ENCODE data around the gene CD300A.
A peak's percentile ranks its signal among the peaks of the same experiment; 100 is the strongest.

CD300A gene

DNA sequence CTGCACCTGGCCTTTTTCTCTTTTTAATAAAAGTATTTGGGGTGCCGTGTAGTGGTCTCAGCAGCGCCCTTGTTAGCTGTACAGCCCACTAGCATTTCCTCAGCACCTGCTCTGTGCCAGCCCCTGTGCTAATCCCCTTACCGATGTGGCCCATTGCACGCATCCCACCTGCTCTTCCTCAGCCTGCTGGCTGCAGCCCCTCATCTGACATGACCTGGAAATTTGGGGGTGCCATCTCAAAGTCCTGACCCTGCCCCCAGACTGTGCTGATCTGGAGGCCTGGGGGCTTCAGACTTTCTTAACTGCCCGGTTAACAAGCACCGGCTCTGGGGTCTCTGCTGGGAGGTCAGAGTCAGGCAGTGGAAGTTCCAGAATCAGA lies 24.2 kb upstream of the CD300A start:
- H3K27me3 ChIP-seq (ENCODE audit: control insufficient read depth, insufficient read depth, low read length), result no peaks in the 10 kb centered on the region
- H3K27ac ChIP-seq (ENCODE audit: low read depth, low read length), result no peak overlapping the region
- peaks cover 32% of the 10 kb centered on the region for H3K4me1 ChIP-seq (ENCODE audit: control insufficient read depth, insufficient read depth, low read length)
- H3K4me3 ChIP-seq (ENCODE audit: low read depth, low read length), result no peak overlapping the region
- no peak overlapping the region for H3K9ac ChIP-seq (ENCODE audit: low read length)
- peaks cover 14% of the 10 kb centered on the region; the same call in 1 of the 2 replicates for H3K36me3 ChIP-seq (ENCODE audit: control insufficient read depth, insufficient read depth, low read length)
- H3K9me3 ChIP-seq (ENCODE audit: control insufficient read depth, insufficient read depth, low read depth, low read length), result peaks cover 3% of the 10 kb centered on the region; the same call in 1 of the 2 replicates

DNA sequence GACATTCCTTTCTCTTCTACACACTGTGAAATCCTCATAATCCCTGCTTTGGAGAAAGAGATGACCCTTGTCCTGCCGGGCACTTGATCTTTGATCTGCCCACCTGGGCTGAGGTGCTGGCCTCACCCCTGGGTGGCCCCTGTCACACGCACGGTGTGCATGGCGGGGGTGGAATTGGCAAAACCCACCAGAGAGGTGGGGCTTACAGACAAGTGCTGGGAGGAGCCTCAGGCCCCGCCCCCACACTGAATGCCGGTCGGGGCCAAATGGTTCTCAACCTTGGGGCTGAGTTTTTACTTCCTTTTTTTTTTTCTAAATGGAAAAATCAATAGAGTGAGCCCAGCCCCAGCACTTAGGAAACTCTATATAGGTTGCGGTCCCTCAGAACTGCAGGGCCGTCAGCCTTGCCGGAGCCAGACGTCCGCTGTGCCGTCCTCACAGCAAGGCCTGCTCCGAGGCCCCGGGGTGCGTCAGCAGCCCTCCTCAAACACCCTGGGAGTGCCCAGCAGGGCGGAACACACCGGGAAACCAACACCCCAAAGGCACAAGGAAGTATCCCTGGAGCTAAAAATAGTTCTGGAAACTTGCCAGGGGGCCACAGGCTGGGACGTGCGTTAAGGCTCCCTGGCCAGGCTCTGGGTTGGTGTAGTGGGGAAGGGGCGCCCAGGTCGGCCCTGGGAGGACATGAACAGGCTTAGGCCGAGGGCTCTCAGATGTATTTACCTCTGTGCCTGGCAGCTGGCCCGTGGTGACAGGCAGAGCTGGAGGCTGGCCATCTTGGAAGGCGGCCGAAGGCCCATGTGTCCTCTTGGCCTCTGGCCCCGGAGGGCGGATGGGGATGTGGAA lies 23.5 kb upstream of the CD300A start:
- Histone ChIP-seq H3K4me3 (ENCODE audit: low read depth, low read length) (peak overlapping the region; percentile 20; the same call in 1 of the 2 replicates), H3K9ac (ENCODE audit: low read length) (no peak overlapping the region), H3K9me3 (ENCODE audit: control insufficient read depth, insufficient read depth, low read depth, low read length) (no peaks in the 10 kb centered on the region; the same call in 1 of the 2 replicates), H3K27me3 (ENCODE audit: control insufficient read depth, insufficient read depth, low read length) (no peaks in the 10 kb centered on the region), H3K36me3 (ENCODE audit: control insufficient read depth, insufficient read depth, low read length) (peaks cover 14% of the 10 kb centered on the region; the same call in 1 of the 2 replicates), H3K4me1 (ENCODE audit: control insufficient read depth, insufficient read depth, low read length) (peaks cover 32% of the 10 kb centered on the region), H3K27ac (ENCODE audit: low read depth, low read length) (no peak overlapping the region)

DNA sequence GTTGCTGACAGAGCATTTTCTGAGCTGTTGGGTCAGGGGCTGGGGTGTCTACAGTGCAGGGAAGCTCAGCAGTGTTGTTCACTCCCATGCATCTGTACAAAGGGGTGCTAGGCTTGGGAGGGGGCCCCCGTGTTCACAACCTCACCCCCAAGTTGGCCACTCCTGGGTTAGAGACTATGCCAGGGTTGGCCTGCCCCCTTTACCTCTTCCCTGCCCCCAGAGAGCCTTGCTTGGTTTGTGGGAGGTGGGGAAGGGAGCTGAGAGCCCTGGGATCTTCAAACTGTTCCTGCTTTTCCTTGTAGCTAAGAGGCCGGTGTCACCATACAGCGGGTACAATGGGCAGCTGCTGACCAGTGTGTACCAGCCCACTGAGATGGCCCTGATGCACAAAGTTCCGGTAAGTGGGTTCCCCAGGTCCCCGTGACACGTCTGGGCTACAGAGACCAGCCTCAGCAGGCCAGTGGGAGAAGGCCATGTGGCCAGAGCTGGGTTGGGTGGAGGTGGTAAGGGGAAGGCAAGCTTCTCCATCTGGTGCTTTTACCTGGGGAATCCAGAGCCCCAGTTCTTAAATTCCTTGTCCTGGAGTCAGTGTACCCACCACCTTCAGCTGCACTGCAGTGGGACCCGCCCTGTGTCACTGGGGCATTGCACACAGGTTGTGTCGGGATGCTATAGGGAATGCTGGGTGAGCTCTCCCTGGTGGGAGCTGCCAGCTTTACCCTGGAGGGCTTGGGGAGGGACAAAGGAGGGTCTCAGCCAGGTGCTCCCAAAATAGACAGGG lies 22.7 kb upstream of the CD300A start:
- Histone ChIP-seq H3K9ac (ENCODE audit: low read length) (no peak overlapping the region), H3K4me3 (ENCODE audit: low read depth, low read length) (0 out of 2 replicates have a peak overlapping the region, but pooled peaks have one; percentile 9), H3K4me1 (ENCODE audit: control insufficient read depth, insufficient read depth, low read length) (peaks cover 32% of the 10 kb centered on the region), H3K9me3 (ENCODE audit: control insufficient read depth, insufficient read depth, low read depth, low read length) (no peaks in the 10 kb centered on the region), H3K27me3 (ENCODE audit: control insufficient read depth, insufficient read depth, low read length) (no peaks in the 10 kb centered on the region), H3K36me3 (ENCODE audit: control insufficient read depth, insufficient read depth, low read length) (peaks cover 14% of the 10 kb centered on the region; the same call in 1 of the 2 replicates), H3K27ac (ENCODE audit: low read depth, low read length) (no peak overlapping the region)

DNA sequence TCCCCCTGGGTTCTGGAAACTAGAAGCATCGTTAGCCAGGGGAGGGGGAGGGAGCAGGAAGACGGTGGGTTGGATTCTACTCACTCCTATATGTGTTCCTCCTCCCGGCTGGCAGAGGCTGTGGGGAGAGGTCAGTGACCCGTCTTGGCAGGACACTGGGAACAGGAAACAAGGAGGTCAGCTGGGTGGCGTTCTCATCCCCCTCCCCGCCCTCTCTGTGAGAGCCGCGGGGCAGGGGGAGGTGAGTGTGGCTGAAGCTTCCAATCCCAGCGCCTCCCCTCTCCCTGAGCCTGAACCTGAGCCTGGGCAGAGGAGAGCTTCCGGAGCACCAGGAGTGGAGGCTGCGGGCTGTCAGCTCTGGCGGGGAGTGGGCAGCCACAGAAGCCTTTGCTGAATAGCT lies 22.0 kb upstream of the CD300A start:
- peak overlapping the region; percentile 9; the same call in 1 of the 2 replicates for H3K4me3 ChIP-seq (ENCODE audit: low read depth, low read length)
- peaks cover 32% of the 10 kb centered on the region for H3K4me1 ChIP-seq (ENCODE audit: control insufficient read depth, insufficient read depth, low read length)
- no peaks in the 10 kb centered on the region for H3K9me3 ChIP-seq (ENCODE audit: control insufficient read depth, insufficient read depth, low read depth, low read length)
- no peak overlapping the region for H3K27ac ChIP-seq (ENCODE audit: low read depth, low read length)
- H3K36me3 ChIP-seq (ENCODE audit: control insufficient read depth, insufficient read depth, low read length), result peaks cover 14% of the 10 kb centered on the region; the same call in 1 of the 2 replicates
- no peaks in the 10 kb centered on the region for H3K27me3 ChIP-seq (ENCODE audit: control insufficient read depth, insufficient read depth, low read length)
- H3K9ac ChIP-seq (ENCODE audit: low read length), result no peak overlapping the region

DNA sequence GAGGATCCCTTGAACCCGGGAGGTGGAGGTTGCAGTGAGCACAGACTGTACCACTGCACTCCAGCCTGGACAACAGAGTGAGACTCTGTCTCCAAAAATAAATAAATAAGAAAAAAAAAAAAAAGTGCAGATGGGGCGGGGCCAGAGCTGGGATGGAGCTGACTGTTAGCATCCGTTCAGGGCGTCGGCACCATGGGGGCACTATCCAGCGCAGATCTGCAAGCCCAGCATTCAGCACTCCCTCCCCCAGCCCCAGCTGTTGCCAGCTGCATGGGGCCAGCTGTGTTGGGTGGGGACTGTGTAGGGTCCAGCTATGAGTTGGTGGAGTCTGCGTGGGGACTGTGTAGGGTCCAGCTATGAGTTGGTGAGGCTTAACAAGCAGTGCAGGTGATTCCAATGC lies 21.3 kb upstream of the CD300A start:
- Histone ChIP-seq H3K27ac (ENCODE audit: low read depth, low read length) (no peak overlapping the region), H3K36me3 (ENCODE audit: control insufficient read depth, insufficient read depth, low read length) (peaks cover 9% of the 10 kb centered on the region; the same call in 1 of the 2 replicates), H3K9ac (ENCODE audit: low read length) (no peak overlapping the region), H3K27me3 (ENCODE audit: control insufficient read depth, insufficient read depth, low read length) (no peaks in the 10 kb centered on the region), H3K4me3 (ENCODE audit: low read depth, low read length) (no peak overlapping the region), H3K9me3 (ENCODE audit: control insufficient read depth, insufficient read depth, low read depth, low read length) (no peaks in the 10 kb centered on the region), H3K4me1 (ENCODE audit: control insufficient read depth, insufficient read depth, low read length) (peaks cover 32% of the 10 kb centered on the region)

DNA sequence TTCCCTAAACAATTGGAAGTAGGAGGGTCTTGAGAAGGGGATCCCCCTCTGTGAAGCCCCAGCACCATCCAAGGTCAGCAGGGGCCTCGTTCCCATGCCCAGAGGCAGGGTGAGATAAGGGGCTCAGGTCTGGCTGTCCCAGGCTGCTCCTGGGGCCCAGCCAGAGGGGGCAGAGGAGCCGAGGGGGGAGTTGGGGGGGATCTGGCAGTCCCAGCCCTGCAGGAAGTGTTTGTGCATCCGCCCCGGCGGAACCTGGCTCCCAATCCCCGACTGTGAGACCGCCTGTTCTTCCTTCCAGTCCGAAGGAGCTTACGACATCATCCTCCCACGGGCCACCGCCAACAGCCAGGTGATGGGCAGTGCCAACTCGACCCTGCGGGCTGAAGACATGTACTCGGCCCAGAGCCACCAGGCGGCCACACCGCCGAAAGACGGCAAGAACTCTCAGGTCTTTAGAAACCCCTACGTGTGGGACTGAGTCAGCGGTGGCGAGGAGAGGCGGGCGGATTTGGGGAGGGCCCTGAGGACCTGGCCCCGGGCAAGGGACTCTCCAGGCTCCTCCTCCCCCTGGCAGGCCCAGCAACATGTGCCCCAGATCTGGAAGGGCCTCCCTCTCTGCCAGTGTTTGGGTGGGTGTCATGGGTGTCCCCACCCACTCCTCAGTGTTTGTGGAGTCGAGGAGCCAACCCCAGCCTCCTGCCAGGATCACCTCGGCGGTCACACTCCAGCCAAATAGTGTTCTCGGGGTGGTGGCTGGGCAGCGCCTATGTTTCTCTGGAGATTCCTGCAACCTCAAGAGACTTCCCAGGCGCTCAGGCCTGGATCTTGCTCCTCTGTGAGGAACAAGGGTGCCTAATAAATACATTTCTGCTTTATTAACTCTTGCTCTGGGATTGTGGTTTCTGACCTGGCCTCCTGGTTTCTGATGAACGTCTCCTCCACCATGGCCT lies 19.6 kb upstream of the CD300A start:
- no peaks in the 10 kb centered on the region for H3K9me3 ChIP-seq (ENCODE audit: control insufficient read depth, insufficient read depth, low read depth, low read length)
- peaks cover 34% of the 10 kb centered on the region for H3K4me1 ChIP-seq (ENCODE audit: control insufficient read depth, insufficient read depth, low read length)
- H3K27me3 ChIP-seq (ENCODE audit: control insufficient read depth, insufficient read depth, low read length), result peaks cover 10% of the 10 kb centered on the region
- no peaks in the 10 kb centered on the region; the same call in 1 of the 2 replicates for H3K36me3 ChIP-seq (ENCODE audit: control insufficient read depth, insufficient read depth, low read length)
- no peak overlapping the region for H3K9ac ChIP-seq (ENCODE audit: low read length)
- H3K4me3 ChIP-seq (ENCODE audit: low read depth, low read length), result no peak overlapping the region
- H3K27ac ChIP-seq (ENCODE audit: low read depth, low read length), result no peak overlapping the region

DNA sequence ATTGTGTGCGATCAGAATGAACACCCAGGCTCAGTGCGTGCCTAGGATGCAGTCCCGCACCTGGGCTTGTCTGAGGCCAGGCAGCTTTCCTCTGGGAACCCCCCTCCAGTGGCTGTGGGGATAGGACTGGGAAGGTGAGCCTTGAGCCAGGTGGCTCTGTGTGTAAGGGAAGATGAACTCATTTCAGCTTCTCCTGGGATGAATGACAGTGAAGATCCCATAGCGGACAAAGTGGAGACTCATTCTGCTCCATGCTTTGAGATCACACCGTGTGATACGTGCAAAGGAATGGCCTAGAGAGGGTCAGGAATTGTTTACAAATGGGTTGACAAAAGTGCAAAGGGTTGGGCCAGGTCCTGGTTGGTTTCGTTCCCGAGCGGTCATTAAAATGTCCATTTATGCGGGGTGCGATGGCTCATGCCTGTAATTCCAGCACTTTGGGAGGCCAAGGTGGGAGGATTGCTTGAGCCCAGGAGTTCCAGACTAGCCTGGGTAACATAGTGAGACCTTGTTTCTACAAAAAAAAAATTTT lies 18.7 kb upstream of the CD300A start:
- H3K36me3 ChIP-seq (ENCODE audit: control insufficient read depth, insufficient read depth, low read length), result no peaks in the 10 kb centered on the region; the same call in 1 of the 2 replicates
- no peak overlapping the region for H3K27ac ChIP-seq (ENCODE audit: low read depth, low read length)
- H3K9ac ChIP-seq (ENCODE audit: low read length), result no peak overlapping the region

DNA sequence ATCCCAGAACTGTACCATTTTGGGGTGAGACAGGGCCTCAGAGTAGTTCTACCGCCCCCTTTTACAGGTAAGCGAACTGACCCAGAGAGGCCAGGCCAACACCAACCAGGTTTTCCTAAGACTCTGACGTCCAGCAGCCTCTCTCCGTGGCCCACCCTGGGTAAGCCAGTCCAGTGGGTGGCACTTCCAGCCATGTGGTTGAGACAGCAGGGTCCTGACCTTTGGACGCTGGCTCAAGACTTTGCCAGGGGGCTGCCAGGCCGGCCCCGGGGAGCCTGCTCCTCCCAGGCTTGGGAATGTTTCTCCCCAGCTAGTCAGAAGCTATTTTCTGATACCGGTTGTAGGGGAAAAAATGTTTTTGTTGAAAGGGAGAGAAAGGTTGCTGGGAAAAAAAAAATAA lies 17.7 kb upstream of the CD300A start:
- H3K27ac ChIP-seq (ENCODE audit: low read depth, low read length), result no peak overlapping the region
- peaks cover 29% of the 10 kb centered on the region for H3K27me3 ChIP-seq (ENCODE audit: control insufficient read depth, insufficient read depth, low read length)
- H3K36me3 ChIP-seq (ENCODE audit: control insufficient read depth, insufficient read depth, low read length), result no peaks in the 10 kb centered on the region; the same call in 1 of the 2 replicates
- H3K9ac ChIP-seq (ENCODE audit: low read length), result no peak overlapping the region
- H3K9me3 ChIP-seq (ENCODE audit: control insufficient read depth, insufficient read depth, low read depth, low read length), result no peaks in the 10 kb centered on the region
- H3K4me3 ChIP-seq (ENCODE audit: low read depth, low read length), result no peak overlapping the region
- peaks cover 42% of the 10 kb centered on the region for H3K4me1 ChIP-seq (ENCODE audit: control insufficient read depth, insufficient read depth, low read length)

More for the DNA sequence above, 18.7 kb upstream of the CD300A start:
- H3K4me1 ChIP-seq (ENCODE audit: control insufficient read depth, insufficient read depth, low read length), result peaks cover 42% of the 10 kb centered on the region
- H3K27me3 ChIP-seq (ENCODE audit: control insufficient read depth, insufficient read depth, low read length), result peaks cover 18% of the 10 kb centered on the region
- H3K4me3 ChIP-seq (ENCODE audit: low read depth, low read length), result no peak overlapping the region
- H3K9me3 ChIP-seq (ENCODE audit: control insufficient read depth, insufficient read depth, low read depth, low read length), result no peaks in the 10 kb centered on the region

DNA sequence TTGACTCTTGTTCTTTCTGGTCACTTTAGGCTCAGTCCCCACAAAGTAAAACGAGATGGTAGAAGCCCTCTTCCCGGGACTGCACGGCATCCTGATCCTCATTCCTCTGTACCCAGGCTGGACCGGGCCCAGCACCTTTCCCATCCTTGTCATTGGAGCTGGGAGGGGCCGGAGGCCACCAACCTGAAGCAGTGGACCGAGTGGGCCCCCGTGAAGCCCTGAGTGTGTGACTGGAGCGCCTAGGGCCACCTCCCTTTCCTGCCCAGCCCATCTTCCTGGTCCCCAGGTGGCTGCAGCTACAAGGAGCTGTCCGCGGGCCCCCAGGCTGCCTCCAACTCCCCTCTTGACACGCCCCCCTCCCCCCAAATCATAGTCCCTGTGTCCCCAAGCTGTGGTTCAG lies 17.1 kb upstream of the CD300A start:
- Histone ChIP-seq H3K9ac (ENCODE audit: low read length) (no peak overlapping the region), H3K36me3 (ENCODE audit: control insufficient read depth, insufficient read depth, low read length) (no peaks in the 10 kb centered on the region; the same call in 1 of the 2 replicates), H3K27me3 (ENCODE audit: control insufficient read depth, insufficient read depth, low read length) (peaks cover 29% of the 10 kb centered on the region), H3K9me3 (ENCODE audit: control insufficient read depth, insufficient read depth, low read depth, low read length) (no peaks in the 10 kb centered on the region), H3K4me1 (ENCODE audit: control insufficient read depth, insufficient read depth, low read length) (peaks cover 38% of the 10 kb centered on the region), H3K27ac (ENCODE audit: low read depth, low read length) (no peak overlapping the region), H3K4me3 (ENCODE audit: low read depth, low read length) (no peak overlapping the region)

DNA sequence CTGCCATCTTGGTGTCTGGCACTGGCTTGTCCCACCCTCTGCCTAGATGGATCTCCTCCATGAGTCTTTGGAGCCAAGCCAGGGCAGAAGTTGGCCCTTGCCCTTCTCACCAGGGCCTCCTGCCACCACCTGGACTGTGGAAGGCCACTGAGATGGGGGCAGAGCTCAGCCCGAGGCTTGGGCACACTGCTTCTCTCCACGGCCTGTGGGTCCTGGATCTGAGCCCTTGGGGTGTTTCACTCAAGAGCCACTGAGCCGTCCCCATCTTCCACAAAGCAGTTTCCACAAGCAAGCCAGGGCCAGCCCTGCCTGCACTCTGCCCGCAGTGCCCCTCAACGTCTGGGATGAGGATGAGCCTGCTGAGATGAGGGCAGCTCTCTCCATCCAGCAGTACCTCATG lies 16.7 kb upstream of the CD300A start:
- no peaks in the 10 kb centered on the region; the same call in 1 of the 2 replicates for H3K36me3 ChIP-seq (ENCODE audit: control insufficient read depth, insufficient read depth, low read length)
- H3K9me3 ChIP-seq (ENCODE audit: control insufficient read depth, insufficient read depth, low read depth, low read length), result no peaks in the 10 kb centered on the region
- H3K4me3 ChIP-seq (ENCODE audit: low read depth, low read length), result no peak overlapping the region
- no peak overlapping the region for H3K9ac ChIP-seq (ENCODE audit: low read length)
- H3K27me3 ChIP-seq (ENCODE audit: control insufficient read depth, insufficient read depth, low read length), result peaks cover 33% of the 10 kb centered on the region
- H3K27ac ChIP-seq (ENCODE audit: low read depth, low read length), result no peak overlapping the region
- peaks cover 38% of the 10 kb centered on the region for H3K4me1 ChIP-seq (ENCODE audit: control insufficient read depth, insufficient read depth, low read length)

Data from HUES6 (cell line).